Measurements from ENCODE around the gene VSTM4.

The VSTM4 gene

DNA sequence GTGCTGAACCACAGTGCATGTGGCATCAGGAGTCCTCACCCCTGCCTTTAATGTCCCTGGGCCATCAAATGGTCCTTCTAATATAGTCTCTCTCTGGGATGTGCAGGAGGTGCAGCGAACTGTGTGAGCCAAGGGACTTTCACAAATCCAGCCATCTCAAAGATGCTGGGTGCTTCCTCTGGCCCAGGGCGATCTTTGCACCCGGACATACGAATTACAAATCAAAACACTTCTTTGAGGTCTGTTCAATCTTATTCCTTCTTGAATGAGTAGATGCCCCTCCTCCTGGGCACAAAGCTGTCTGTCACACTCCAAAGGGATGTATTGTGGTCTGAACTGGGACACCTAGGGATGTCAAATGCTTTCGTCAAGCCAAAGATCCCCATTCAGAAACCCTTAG lies 60.6 kb downstream of the VSTM4 start:
- no peaks in the 10 kb centered on the region for H3K4me1 ChIP-seq (ENCODE audit: insufficient read depth, poor library complexity, severe bottlenecking)
- H3K9me3 ChIP-seq (ENCODE audit: severe bottlenecking) = no peaks in the 10 kb centered on the region
- H3K27ac ChIP-seq (ENCODE audit: poor library complexity, severe bottlenecking) = no peak overlapping the region
- no peak overlapping the region for H3K4me3 ChIP-seq (ENCODE audit: severe bottlenecking)
- TF ChIP-seq, protein P1, sequence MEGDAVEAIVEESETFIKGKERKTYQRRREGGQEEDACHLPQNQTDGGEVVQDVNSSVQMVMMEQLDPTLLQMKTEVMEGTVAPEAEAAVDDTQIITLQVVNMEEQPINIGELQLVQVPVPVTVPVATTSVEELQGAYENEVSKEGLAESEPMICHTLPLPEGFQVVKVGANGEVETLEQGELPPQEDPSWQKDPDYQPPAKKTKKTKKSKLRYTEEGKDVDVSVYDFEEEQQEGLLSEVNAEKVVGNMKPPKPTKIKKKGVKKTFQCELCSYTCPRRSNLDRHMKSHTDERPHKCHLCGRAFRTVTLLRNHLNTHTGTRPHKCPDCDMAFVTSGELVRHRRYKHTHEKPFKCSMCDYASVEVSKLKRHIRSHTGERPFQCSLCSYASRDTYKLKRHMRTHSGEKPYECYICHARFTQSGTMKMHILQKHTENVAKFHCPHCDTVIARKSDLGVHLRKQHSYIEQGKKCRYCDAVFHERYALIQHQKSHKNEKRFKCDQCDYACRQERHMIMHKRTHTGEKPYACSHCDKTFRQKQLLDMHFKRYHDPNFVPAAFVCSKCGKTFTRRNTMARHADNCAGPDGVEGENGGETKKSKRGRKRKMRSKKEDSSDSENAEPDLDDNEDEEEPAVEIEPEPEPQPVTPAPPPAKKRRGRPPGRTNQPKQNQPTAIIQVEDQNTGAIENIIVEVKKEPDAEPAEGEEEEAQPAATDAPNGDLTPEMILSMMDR (IDR thresholded peaks at IDR 0.05; ENCODE audit: poor library complexity, severe bottlenecking) = no peak
- H3K36me3 ChIP-seq (ENCODE audit: low read depth) = no peaks in the 10 kb centered on the region
- ATAC-seq (ENCODE audit: low read depth) = no peak
- no peak for DNase-seq (ENCODE audit: low spot score)
- peaks cover 6% of the 10 kb centered on the region for H3K27me3 ChIP-seq (ENCODE audit: insufficient read depth, poor library complexity, severe bottlenecking)

- no peaks in the 10 kb centered on the region for H3K4me1 ChIP-seq (ENCODE audit: insufficient read depth, poor library complexity, severe bottlenecking)
- peaks cover 6% of the 10 kb centered on the region for H3K27me3 ChIP-seq (ENCODE audit: insufficient read depth, poor library complexity, severe bottlenecking)
- TF ChIP-seq, protein P1 (IDR thresholded peaks at IDR 0.05; ENCODE audit: poor library complexity, severe bottlenecking) = no peak
- no peak for ATAC-seq (ENCODE audit: low read depth)
- H3K27ac ChIP-seq (ENCODE audit: poor library complexity, severe bottlenecking) = no peak overlapping the region
- H3K4me3 ChIP-seq (ENCODE audit: severe bottlenecking) = no peak overlapping the region
- no peak for DNase-seq (ENCODE audit: low spot score)
- no peaks in the 10 kb centered on the region for H3K36me3 ChIP-seq (ENCODE audit: low read depth)
- H3K9me3 ChIP-seq (ENCODE audit: severe bottlenecking) = no peaks in the 10 kb centered on the region
Measured at GRCh38 chr10:49053998-49054692, 61.2 kb downstream of the VSTM4 start.

DNA sequence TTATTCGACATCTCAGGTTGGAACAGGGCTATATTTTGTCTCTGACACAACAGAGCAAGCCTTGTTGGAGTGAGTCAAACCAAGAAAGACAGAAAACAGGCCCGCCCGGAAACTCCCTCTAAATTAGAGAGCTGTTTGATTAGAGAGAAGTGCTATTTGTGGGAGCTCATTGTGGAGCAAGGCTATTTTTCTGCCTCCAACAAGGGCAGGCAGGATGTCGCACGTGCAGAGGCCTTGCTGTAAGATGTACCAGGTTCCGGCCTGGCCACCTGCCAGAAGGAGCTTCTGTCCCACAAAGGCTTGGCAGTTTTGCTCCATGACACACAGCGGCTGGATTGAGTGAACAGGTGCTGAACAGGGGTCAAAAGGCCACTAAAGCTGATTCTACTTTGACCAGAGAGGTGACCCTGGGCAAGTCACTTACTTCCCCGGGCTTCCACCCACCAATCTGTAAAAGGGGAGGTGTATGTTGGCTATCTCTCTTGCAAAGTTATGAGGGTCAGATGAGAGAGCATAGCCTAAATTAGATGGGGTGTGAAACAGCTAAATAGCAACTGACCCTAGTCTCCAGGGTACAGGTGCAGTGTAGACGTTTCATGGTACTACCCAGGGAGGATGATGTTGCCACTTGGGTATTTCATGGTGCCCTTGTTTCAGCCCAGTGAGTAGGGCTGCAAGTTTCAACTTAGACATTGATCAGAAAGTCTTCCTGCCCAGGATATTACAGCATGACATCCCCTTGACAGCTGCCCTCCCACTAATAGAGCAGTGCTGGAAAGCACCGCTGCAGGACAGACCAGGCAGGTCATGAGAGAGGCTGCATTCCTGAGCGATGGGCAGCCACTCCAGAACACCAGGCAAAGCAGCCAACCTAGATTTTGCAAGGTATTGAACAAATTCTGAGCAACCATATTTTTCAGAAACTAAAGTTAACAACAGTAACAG lies 62.0 kb downstream of the VSTM4 start:
- ATAC-seq (ENCODE audit: low read depth) (no peak), DNase-seq (ENCODE audit: low spot score) (no peak)
- H3K27me3 ChIP-seq (ENCODE audit: insufficient read depth, poor library complexity, severe bottlenecking) = peaks cover 6% of the 10 kb centered on the region
- no peak overlapping the region for H3K4me3 ChIP-seq (ENCODE audit: severe bottlenecking)
- no peaks in the 10 kb centered on the region for H3K36me3 ChIP-seq (ENCODE audit: low read depth)
- H3K4me1 ChIP-seq (ENCODE audit: insufficient read depth, poor library complexity, severe bottlenecking) = no peaks in the 10 kb centered on the region
- TF ChIP-seq, protein P1 (IDR thresholded peaks at IDR 0.05; ENCODE audit: poor library complexity, severe bottlenecking) = no peak
- no peaks in the 10 kb centered on the region for H3K9me3 ChIP-seq (ENCODE audit: severe bottlenecking)
- no peak overlapping the region for H3K27ac ChIP-seq (ENCODE audit: poor library complexity, severe bottlenecking)

GRCh38 chr10:49052069-49052468 lies 63.3 kb downstream of the VSTM4 start:
- no peaks in the 10 kb centered on the region for H3K9me3 ChIP-seq (ENCODE audit: severe bottlenecking)
- H3K4me1 ChIP-seq (ENCODE audit: insufficient read depth, poor library complexity, severe bottlenecking) = no peaks in the 10 kb centered on the region
- no peak overlapping the region for H3K4me3 ChIP-seq (ENCODE audit: severe bottlenecking)
- ATAC-seq (ENCODE audit: low read depth) (no peak), DNase-seq (ENCODE audit: low spot score) (no peak)
- TF ChIP-seq, protein P1 (IDR thresholded peaks at IDR 0.05; ENCODE audit: poor library complexity, severe bottlenecking) = no peak
- peaks cover 6% of the 10 kb centered on the region for H3K27me3 ChIP-seq (ENCODE audit: insufficient read depth, poor library complexity, severe bottlenecking)
- no peaks in the 10 kb centered on the region for H3K36me3 ChIP-seq (ENCODE audit: low read depth)
- no peak overlapping the region for H3K27ac ChIP-seq (ENCODE audit: poor library complexity, severe bottlenecking)
